HepG2 (cell line): ENCODE measurements around the gene WNT6. TPM values are rescaled to one million over a fixed set of nuclear protein-coding genes. Genes with fewer than 3 reads are reported as not detected.

ENCODE experiments used
- FOXK1 ChIP-seq: sonication (generic); formaldehyde crosslinking; IDR thresholded peaks from 2 replicates; pipeline ENCODE4 v1.4.0; 2020; ENCODE audit warnings: low read depth, missing genetic modification reagents, borderline replicate concordance
- HDAC2 ChIP-seq: sonication (generic); formaldehyde crosslinking; IDR thresholded peaks from 2 replicates; pipeline ENCODE4 v1.4.0; 2020; ENCODE audit warnings: missing genetic modification reagents
- MEIS2 ChIP-seq: sonication (generic); formaldehyde crosslinking; IDR thresholded peaks from 2 replicates; pipeline ENCODE4 v1.9.0; 2021; ENCODE audit warnings: mild to moderate bottlenecking, missing genetic modification reagents
- RNF2 ChIP-seq: fragments of 450-650 bp; conservative IDR thresholded peaks from 2 replicates; pipeline ENCODE4 v1.6.1; 2016; ENCODE audit warnings: low read depth
- SALL1 ChIP-seq: sonication (generic); formaldehyde crosslinking; IDR thresholded peaks from 2 replicates; pipeline ENCODE4 v1.8.0; 2022; ENCODE audit warnings: mild to moderate bottlenecking, missing genetic modification reagents
- SUZ12 ChIP-seq: fragments of 150-350 bp; IDR thresholded peaks from 2 replicates; pipeline ENCODE4 v1.6.1; 2014; ENCODE audit warnings: low read depth, low read length
- THAP7 ChIP-seq: sonication (generic); formaldehyde crosslinking; IDR thresholded peaks from 2 replicates; pipeline ENCODE4 v1.8.1; 2023; ENCODE audit warnings: mild to moderate bottlenecking, missing genetic modification reagents
- ZBTB40 ChIP-seq, 2 experiments: fragments of 450-650 bp in 1 of 2; sonication (generic) in 1 of 2; formaldehyde crosslinking in 1 of 2; IDR thresholded peaks; 2 replicates each; pipeline versions ENCODE4 v1.6.1 to v1.8.0; 2016 to 2022; ENCODE audit warnings: antibody characterized with exemption in 1 of 2, mild to moderate bottlenecking in 1 of 2, missing genetic modification reagents in 1 of 2
- ZNF484 ChIP-seq: sonication (generic); formaldehyde crosslinking; IDR thresholded peaks from 2 replicates; pipeline ENCODE4 v1.5.1; 2020; ENCODE audit warnings: mild to moderate bottlenecking, low read depth, missing genetic modification reagents, borderline replicate concordance
- ZNF652 ChIP-seq: IDR thresholded peaks from 2 replicates; pipeline ENCODE4 v1.6.1; 2016; ENCODE audit warnings: low read depth, borderline replicate concordance
- ZNF687 ChIP-seq: sonication (generic); formaldehyde crosslinking; IDR thresholded peaks from 2 replicates; pipeline ENCODE4 v1.5.1; 2020; ENCODE audit warnings: mild to moderate bottlenecking, missing genetic modification reagents, moderate library complexity
- polyA plus RNA-seq, 8 experiments: library from polyadenylated mRNA; depleted of rRNA in 3 of 8; stranded (reverse) in 7 of 8; unstranded in 1 of 8; fragments of >200 nt; fragmentation: Illumina TruSeq in 4 of 8; extraction: Trizol in 4 of 8; gene quantifications; 2 replicates each; pipeline versions ENCODE4 v1.2.1 to v1.2.3, GENCODE V29; 2011 to 2016; ENCODE audit warnings: low read depth in 4 of 8, missing spikeins in 1 of 8, mixed read lengths in 1 of 8; ENCODE audit not compliant: insufficient read depth in 1 of 8
- total RNA-seq, 5 experiments: library from RNA; depleted of rRNA; stranded (reverse); fragments of >200 nt; fragmentation: Illumina TruSeq; extraction: Trizol; gene quantifications; 2 replicates each; pipeline ENCODE4 v1.2.3, GENCODE V29; 2016; ENCODE audit warnings: low read depth in 1 of 5
- TF ChIP-seq, protein P1 (sequence below): IDR thresholded peaks from 2 replicates; pipeline ENCODE4 v1.6.1; 2016; ENCODE audit warnings: mild to moderate bottlenecking, missing biosample characterization, missing genetic modification reagents
- TF ChIP-seq, protein P2 (sequence below): IDR thresholded peaks from 2 replicates; pipeline ENCODE4 v1.6.1; 2016

Gene WNT6
- total and polyA plus RNA-seq, 2 of the 13 experiments (the other 11 are each of a cell fraction or from before 2014, with no cell fraction given) = 0.20 TPM; not detected in 1

DNA sequence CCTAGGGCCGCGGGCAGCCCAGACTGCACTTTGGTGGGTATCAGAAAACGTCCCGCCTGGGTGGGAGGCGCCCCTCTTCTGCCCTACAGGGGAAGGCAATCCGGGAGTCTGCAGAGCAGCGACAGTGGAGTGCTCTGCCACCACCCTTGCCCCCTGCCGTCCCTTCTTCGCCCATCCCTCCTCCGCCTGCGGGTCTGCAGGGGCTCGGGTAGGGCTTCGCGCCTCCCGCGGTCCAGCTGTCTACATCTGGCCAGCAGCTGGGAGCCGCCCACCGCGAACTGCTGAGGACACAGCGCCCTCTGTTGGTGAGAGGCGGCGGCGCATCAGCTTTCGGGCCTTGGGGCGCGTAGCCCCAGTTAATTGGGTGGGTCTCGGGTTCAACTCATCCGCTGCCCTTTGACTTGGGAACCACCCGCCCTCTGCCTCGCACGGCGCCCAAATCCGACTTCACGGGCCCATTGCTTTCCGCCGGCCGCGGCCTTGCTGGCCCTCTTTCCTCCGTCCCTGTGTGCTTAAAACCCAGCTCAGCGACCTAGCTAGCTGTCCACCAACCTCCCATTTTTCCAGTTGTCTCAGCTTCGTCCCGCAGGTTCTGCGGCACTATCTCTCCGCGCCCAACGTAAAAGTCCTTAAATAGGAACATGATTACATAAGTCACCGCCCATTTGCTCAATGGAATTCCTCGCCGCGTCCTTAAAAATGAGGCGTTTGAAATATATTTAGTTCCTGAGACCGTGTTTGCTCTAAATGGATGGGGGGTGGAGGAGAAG, 38.7 kb downstream of the WNT6 start (continued):
- TF ChIP-seq ZBTB40 (IDR thresholded peaks at IDR 0.05) = no peak
- TF ChIP-seq ZBTB40 (CRISPR knock-in tag; IDR thresholded peaks at IDR 0.05) = 0 out of 2 replicates have a peak, but pooled peaks have one; percentile 29
- TF ChIP-seq HDAC2 (CRISPR knock-in tag) = no peak
- no peak for TF ChIP-seq MEIS2
- TF ChIP-seq ZNF687 (CRISPR knock-in tag) = peak; percentile 84
- no peak for TF ChIP-seq FOXK1 (CRISPR knock-in tag)
- peak; percentile 80 for TF ChIP-seq SALL1 (CRISPR knock-in tag)
- 0 out of 2 replicates have a peak, but pooled peaks have one; percentile 68 for TF ChIP-seq ZNF484
- peak; percentile 58; the same call in 1 of the 2 replicates for TF ChIP-seq THAP7 (CRISPR knock-in tag)
- TF ChIP-seq ZNF652 (CRISPR knock-in tag) = no peak
- TF ChIP-seq, protein P1, sequence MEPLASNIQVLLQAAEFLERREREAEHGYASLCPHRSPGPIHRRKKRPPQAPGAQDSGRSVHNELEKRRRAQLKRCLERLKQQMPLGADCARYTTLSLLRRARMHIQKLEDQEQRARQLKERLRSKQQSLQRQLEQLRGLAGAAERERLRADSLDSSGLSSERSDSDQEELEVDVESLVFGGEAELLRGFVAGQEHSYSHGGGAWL (CRISPR knock-in tag) = no peak; the same call in 1 of the 2 replicates
- TF ChIP-seq SUZ12 = peak; percentile 26; the same call in 1 of the 2 replicates
- TF ChIP-seq, protein P2, sequence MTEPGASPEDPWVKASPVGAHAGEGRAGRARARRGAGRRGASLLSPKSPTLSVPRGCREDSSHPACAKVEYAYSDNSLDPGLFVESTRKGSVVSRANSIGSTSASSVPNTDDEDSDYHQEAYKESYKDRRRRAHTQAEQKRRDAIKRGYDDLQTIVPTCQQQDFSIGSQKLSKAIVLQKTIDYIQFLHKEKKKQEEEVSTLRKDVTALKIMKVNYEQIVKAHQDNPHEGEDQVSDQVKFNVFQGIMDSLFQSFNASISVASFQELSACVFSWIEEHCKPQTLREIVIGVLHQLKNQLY (CRISPR knock-in tag) = no peak
- peak; percentile 84; the same call in 1 of the 2 replicates for TF ChIP-seq RNF2
